Measurements from ENCODE around the gene ATXN10.
"Not testable (repeated sequence)": the region's sequence is repeated elsewhere in the genome, so short reads cannot be mapped to it uniquely, and the experiment has no call there.

Gene ATXN10

DNA sequence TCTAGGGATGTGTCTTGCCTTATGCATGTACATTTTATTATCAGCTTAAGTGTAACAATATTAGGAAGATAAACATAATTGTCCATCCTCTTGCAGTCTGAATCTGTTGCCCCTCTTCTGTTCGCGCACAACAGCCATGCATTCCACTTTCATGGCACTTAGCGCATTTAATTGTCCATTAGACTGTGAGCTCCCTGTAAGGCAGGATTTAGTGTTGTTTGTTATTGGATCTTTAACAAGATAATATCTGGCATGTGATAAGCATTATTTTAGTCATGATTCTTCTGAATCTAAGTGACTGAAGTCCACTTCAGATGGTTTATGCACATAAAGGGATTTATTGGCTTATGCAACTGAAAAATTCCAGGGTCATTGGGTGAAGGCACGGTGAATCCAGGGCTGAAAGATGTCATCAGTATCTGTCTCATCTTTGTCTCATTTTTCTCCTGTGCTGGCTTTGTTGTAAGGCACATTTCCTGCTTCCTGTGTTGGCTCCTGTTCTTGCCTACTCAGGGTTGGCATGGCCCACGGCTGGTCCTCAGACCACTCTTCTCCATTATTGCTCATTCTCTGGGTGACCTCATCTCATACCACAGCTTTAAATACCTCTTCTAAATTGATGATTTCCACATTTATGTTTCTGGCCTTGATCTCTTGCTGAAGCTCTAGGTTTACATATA is 37.6 kb downstream of the ATXN10 start:
- TF ChIP-seq, protein P1, sequence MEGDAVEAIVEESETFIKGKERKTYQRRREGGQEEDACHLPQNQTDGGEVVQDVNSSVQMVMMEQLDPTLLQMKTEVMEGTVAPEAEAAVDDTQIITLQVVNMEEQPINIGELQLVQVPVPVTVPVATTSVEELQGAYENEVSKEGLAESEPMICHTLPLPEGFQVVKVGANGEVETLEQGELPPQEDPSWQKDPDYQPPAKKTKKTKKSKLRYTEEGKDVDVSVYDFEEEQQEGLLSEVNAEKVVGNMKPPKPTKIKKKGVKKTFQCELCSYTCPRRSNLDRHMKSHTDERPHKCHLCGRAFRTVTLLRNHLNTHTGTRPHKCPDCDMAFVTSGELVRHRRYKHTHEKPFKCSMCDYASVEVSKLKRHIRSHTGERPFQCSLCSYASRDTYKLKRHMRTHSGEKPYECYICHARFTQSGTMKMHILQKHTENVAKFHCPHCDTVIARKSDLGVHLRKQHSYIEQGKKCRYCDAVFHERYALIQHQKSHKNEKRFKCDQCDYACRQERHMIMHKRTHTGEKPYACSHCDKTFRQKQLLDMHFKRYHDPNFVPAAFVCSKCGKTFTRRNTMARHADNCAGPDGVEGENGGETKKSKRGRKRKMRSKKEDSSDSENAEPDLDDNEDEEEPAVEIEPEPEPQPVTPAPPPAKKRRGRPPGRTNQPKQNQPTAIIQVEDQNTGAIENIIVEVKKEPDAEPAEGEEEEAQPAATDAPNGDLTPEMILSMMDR (conservative IDR thresholded peaks at IDR 0.05; ENCODE audit: low read length) = no peak
- DNase-seq (ENCODE audit: low read depth) = peak; percentile 89
- H3K4me3 ChIP-seq (ENCODE audit: low read length) = no peak overlapping the region

GRCh38 chr22:45709866-45710265 is 38.2 kb downstream of the ATXN10 start:
- no peak overlapping the region for H3K4me3 ChIP-seq (ENCODE audit: low read length)
- TF ChIP-seq, protein P1 (conservative IDR thresholded peaks at IDR 0.05; ENCODE audit: low read length) = no peak
- peak; percentile 61 for DNase-seq (ENCODE audit: low read depth)

GRCh38 chr22:45710469-45710868 is 38.8 kb downstream of the ATXN10 start:
- no peak for DNase-seq (ENCODE audit: low read depth)
- TF ChIP-seq, protein P1 (conservative IDR thresholded peaks at IDR 0.05; ENCODE audit: low read length) = no peak
- no peak overlapping the region for H3K4me3 ChIP-seq (ENCODE audit: low read length)

DNA sequence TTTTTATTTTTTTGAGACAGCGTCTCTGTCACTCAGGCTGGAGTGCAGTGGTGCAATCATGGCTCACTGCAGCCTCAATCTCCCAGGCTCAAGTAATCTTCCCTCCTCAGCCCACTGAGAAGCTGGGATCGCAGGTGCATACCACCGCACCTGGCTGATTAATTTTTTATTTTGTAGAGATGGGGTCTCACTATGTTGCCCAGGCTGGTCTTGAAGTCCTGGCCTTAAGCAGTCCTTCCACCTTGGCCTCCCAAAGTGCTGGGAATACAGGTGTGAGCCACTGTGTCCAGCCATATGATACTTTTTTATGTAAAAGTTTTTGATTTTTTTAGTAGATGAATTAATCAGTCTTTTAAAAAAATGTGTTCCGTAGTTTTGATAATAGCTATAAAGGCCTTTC is 42.8 kb downstream of the ATXN10 start:
- DNase-seq (ENCODE audit: low read depth); H3K4me3 ChIP-seq (ENCODE audit: low read length): not testable (repeated sequence)

- no peak overlapping the region for H3K4me3 ChIP-seq (ENCODE audit: low read length)
- DNase-seq (ENCODE audit: low read depth) = peak; percentile 80
These were observed 46.2 kb downstream of the ATXN10 start for GRCh38 chr22:45717789-45718188.

GRCh38 chr22:45718391-45718790 is 46.8 kb downstream of the ATXN10 start:
- TF ChIP-seq, protein P1 (conservative IDR thresholded peaks at IDR 0.05; ENCODE audit: low read length) = no peak
- DNase-seq (ENCODE audit: low read depth) = no peak
- H3K4me3 ChIP-seq (ENCODE audit: low read length) = no peak overlapping the region

More at GRCh38 chr22:45717789-45718188, 46.2 kb downstream of the ATXN10 start:
- TF ChIP-seq, protein P1 (conservative IDR thresholded peaks at IDR 0.05; ENCODE audit: low read length) = no peak

DNA sequence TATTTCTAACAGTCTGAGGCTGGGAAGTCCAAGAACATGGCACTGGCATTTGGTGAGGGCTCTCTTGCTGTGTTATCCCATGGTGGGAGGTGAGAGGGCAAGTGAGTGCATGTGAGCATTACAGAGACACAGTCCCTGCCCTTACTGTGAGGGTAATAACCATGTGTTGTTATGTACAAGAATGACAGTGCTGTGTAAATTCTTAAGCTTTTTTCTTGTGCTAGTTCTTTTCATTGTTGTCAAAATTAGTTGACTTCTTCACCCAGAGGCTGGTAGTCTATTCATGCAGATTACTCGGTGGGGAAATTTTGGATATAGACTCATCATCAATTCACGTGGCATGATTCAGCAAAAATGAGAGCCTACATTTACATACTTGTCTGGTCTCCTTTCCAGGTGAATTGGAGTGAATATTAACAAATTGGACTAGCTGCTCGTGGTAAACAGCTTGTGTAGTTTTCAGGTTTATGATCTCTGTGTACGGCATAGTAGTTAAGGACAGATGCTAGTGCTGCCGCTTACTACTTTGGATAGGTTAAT is 49.3 kb downstream of the ATXN10 start:
- no peak for DNase-seq (ENCODE audit: low read depth)
- no peak overlapping the region for H3K4me3 ChIP-seq (ENCODE audit: low read length)
- TF ChIP-seq, protein P1 (conservative IDR thresholded peaks at IDR 0.05; ENCODE audit: low read length) = no peak

All from AG10803 (cell line).